Left kidney (tissue), 2 donors: Measurements from ENCODE around the gene MRPL16. TPM values are rescaled to one million over a fixed set of nuclear protein-coding genes. Genes with fewer than 3 reads are reported as not detected.

Experiments
- DNase-seq: peaks from one replicate; pipeline ENCODE4 v3.0.0-alpha.2; 2013
- polyA plus RNA-seq: library from polyadenylated mRNA; unstranded; fragments of 120-200 nt; gene quantifications from one replicate; pipeline ENCODE4 v1.2.1, GENCODE V29; 2013; ENCODE audit not compliant: insufficient read length

The MRPL16 gene
- polyA plus RNA-seq, 1 donor: 60.4 TPM

- no peak for DNase-seq
Observed at GRCh38 chr11:59773083-59773440, 37.5 kb downstream of the MRPL16 start.

GRCh38 chr11:59771605-59772004, 39.0 kb downstream of the MRPL16 start:
- no peak for DNase-seq

- no peak for DNase-seq
Observed at GRCh38 chr11:59770869-59771268, 39.7 kb downstream of the MRPL16 start.

GRCh38 chr11:59770319-59770718, 40.3 kb downstream of the MRPL16 start:
- DNase-seq: no peak

- DNase-seq: no peak
Observed at GRCh38 chr11:59769828-59770227, 40.8 kb downstream of the MRPL16 start.

- no peak for DNase-seq
Observed at GRCh38 chr11:59769111-59769510, 41.5 kb downstream of the MRPL16 start.

- DNase-seq: no peak
Observed at GRCh38 chr11:59767225-59767611, 43.4 kb downstream of the MRPL16 start.

GRCh38 chr11:59766542-59767224, 43.9 kb downstream of the MRPL16 start:
- no peak for DNase-seq

GRCh38 chr11:59765068-59765735, 45.4 kb downstream of the MRPL16 start:
- DNase-seq: no peak

- no peak for DNase-seq
Observed at GRCh38 chr11:59761993-59762392, 48.6 kb downstream of the MRPL16 start.

GRCh38 chr11:59760771-59761170, 49.8 kb downstream of the MRPL16 start:
- DNase-seq: no peak

GRCh38 chr11:59759900-59760299, 50.7 kb downstream of the MRPL16 start:
- DNase-seq: no peak

- no peak for DNase-seq
Observed at GRCh38 chr11:59758401-59759037, 52.1 kb downstream of the MRPL16 start.

- DNase-seq: no peak
Observed at GRCh38 chr11:59756845-59757244, 53.7 kb downstream of the MRPL16 start.

- no peak for DNase-seq
Observed at GRCh38 chr11:59756558-59756840, 54.1 kb downstream of the MRPL16 start.

Other genes starting within 250 kb of the MRPL16 start
- 61.6 TPM for gene OSBP, start 195.0 kb downstream of the MRPL16 start, polyA plus RNA-seq
- gene PATL1, start 141.7 kb downstream of the MRPL16 start, polyA plus RNA-seq: 55.0 TPM
- not detected for gene OR10V1, start 96.9 kb downstream of the MRPL16 start, polyA plus RNA-seq
- gene STX3, start 55.4 kb downstream of the MRPL16 start, polyA plus RNA-seq: 78.8 TPM
- 0.20 TPM for gene CBLIF, start 34.7 kb upstream of the MRPL16 start, polyA plus RNA-seq
- not detected for gene TCN1, start 55.7 kb upstream of the MRPL16 start, polyA plus RNA-seq
- not detected for gene OOSP3, start 68.0 kb upstream of the MRPL16 start, polyA plus RNA-seq
- gene OOSP1, start 127.7 kb upstream of the MRPL16 start, polyA plus RNA-seq: 0.35 TPM
- gene OOSP4A, start 153.3 kb upstream of the MRPL16 start, polyA plus RNA-seq: 0.33 TPM
- not detected for gene OOSP4B, start 206.4 kb upstream of the MRPL16 start, polyA plus RNA-seq
- gene OOSP2, start 229.6 kb upstream of the MRPL16 start, polyA plus RNA-seq: not detected
- gene MS4A3, start 245.9 kb upstream of the MRPL16 start, polyA plus RNA-seq: 0.52 TPM